NB4 (cell line): ENCODE measurements around the gene SCN9A.

Experiments
- DNase-seq: peaks from one replicate; pipeline ENCODE4 v3.0.0; 2010; ENCODE audit warnings: low read depth
- H3K4me3 ChIP-seq: one replicate; pipeline ENCODE4 v1.5.1; 2011; ENCODE audit warnings: mild to moderate bottlenecking, low read depth, low read length, moderate library complexity
- CTCF ChIP-seq: IDR thresholded peaks from one replicate; pipeline ENCODE4 v1.5.1; 2012; ENCODE audit warnings: low read depth, low read length
- MAX ChIP-seq: IDR thresholded peaks from 2 replicates; pipeline ENCODE4 v1.6.1; 2011; ENCODE audit warnings: low read depth, low read length
- MYC ChIP-seq: IDR thresholded peaks from 2 replicates; pipeline ENCODE4 v1.6.1; 2011; ENCODE audit warnings: low read depth, low read length
- POLR2A ChIP-seq: IDR thresholded peaks from 2 replicates; pipeline ENCODE4 v1.6.1; 2011; ENCODE audit warnings: mild to moderate bottlenecking; ENCODE audit not compliant: insufficient read length; ENCODE audit errors: extremely low read depth

SCN9A gene

GRCh38 chr2:166302036-166302435 lies 73.7 kb downstream of the SCN9A start:
- no peak overlapping the region for H3K4me3 ChIP-seq
- DNase-seq, result no peak
- no peak for TF ChIP-seq CTCF
- TF ChIP-seq POLR2A, result no peak
- TF ChIP-seq MYC, result no peak

GRCh38 chr2:166297951-166298350 lies 77.8 kb downstream of the SCN9A start:
- TF ChIP-seq CTCF, result no peak
- no peak for TF ChIP-seq POLR2A
- no peak for TF ChIP-seq MAX
- DNase-seq, result no peak
- H3K4me3 ChIP-seq, result no peak overlapping the region

- H3K4me3 ChIP-seq, result no peak overlapping the region
- TF ChIP-seq MAX, result no peak
- TF ChIP-seq POLR2A, result no peak
- TF ChIP-seq MYC, result no peak
- TF ChIP-seq CTCF, result no peak
- no peak for DNase-seq
These were observed 81.8 kb downstream of the SCN9A start for GRCh38 chr2:166293984-166294383.

- DNase-seq, result no peak
- TF ChIP-seq MYC (no peak), MAX (no peak), POLR2A (no peak), CTCF (no peak)
- no peak overlapping the region for H3K4me3 ChIP-seq
These were observed 90.5 kb downstream of the SCN9A start for GRCh38 chr2:166285215-166285614.

- no peak overlapping the region for H3K4me3 ChIP-seq
- TF ChIP-seq CTCF, result no peak
- no peak for TF ChIP-seq MYC
- no peak for TF ChIP-seq MAX
- TF ChIP-seq POLR2A, result no peak
- DNase-seq, result no peak
These were observed 91.4 kb downstream of the SCN9A start for GRCh38 chr2:166284359-166284758.

- TF ChIP-seq POLR2A (no peak), MAX (no peak), MYC (no peak), CTCF (no peak)
- no peak overlapping the region for H3K4me3 ChIP-seq
- no peak for DNase-seq
These were observed 93.6 kb downstream of the SCN9A start for GRCh38 chr2:166282154-166282553.
